SK-N-SH treated with all-trans-retinoic acid at 6 μM for 48 hours (cell line): ENCODE results near the gene MRPL53.

ENCODE experiments used
- ATAC-seq: fragments of 200-7000 bp; cut with Tn5 transposase; 3 replicates; pipeline ENCODE4 v1.9.1; 2020; ENCODE audit warnings: mild to moderate bottlenecking, moderate library complexity
- ARNTL ChIP-seq: fragments of 450-650 bp; formaldehyde crosslinking; IDR thresholded peaks from 2 replicates; pipeline ENCODE4 v1.5.0; 2020; ENCODE audit warnings: low read depth, mild to moderate bottlenecking, moderate library complexity, borderline replicate concordance
- BACH2 ChIP-seq: fragments of 250-450 bp; sonication (Bioruptor Pico); IDR thresholded peaks from 2 replicates; pipeline ENCODE4 v1.9.0; 2021; ENCODE audit warnings: mild to moderate bottlenecking, borderline replicate concordance
- CSDC2 ChIP-seq: fragments of 250-450 bp; sonication (Bioruptor Pico); IDR thresholded peaks from 2 replicates; pipeline ENCODE4 v1.5.0; 2020; ENCODE audit warnings: mild to moderate bottlenecking, moderate library complexity
- ESRRG ChIP-seq: fragments of 250-450 bp; sonication (Bioruptor Pico); IDR thresholded peaks from 2 replicates; pipeline ENCODE4 v1.6.1; 2021; ENCODE audit warnings: mild to moderate bottlenecking
- GLIS3 ChIP-seq: fragments of 250-450 bp; sonication (Bioruptor Pico); IDR thresholded peaks from 2 replicates; pipeline ENCODE4 v1.5.0; 2020; ENCODE audit warnings: mild to moderate bottlenecking, moderate library complexity
- OSR1 ChIP-seq: fragments of 250-450 bp; sonication (Bioruptor Pico); IDR thresholded peaks from 2 replicates; pipeline ENCODE4 v1.8.0; 2022; ENCODE audit warnings: moderate library complexity, mild to moderate bottlenecking, inconsistent platforms
- PATZ1 ChIP-seq: fragments of 250-450 bp; sonication (Bioruptor Pico); IDR thresholded peaks from 2 replicates; pipeline ENCODE4 v1.8.0; 2020; ENCODE audit warnings: mild to moderate bottlenecking, moderate library complexity, borderline replicate concordance
- POU6F1 ChIP-seq: fragments of 250-450 bp; sonication (Bioruptor Pico); IDR thresholded peaks from 2 replicates; pipeline ENCODE4 v1.8.0; 2021; ENCODE audit warnings: low read depth, mild to moderate bottlenecking, moderate library complexity, borderline replicate concordance
- TCF4 ChIP-seq: fragments of 250-450 bp; sonication (Bioruptor Pico); IDR thresholded peaks from 2 replicates; pipeline ENCODE4 v1.8.0; 2021; ENCODE audit warnings: mild to moderate bottlenecking, moderate library complexity, borderline replicate concordance
- ZC3H10 ChIP-seq: fragments of 250-450 bp; sonication (Bioruptor Pico); IDR thresholded peaks from 2 replicates; pipeline ENCODE4 v1.5.1; 2021; ENCODE audit warnings: mild to moderate bottlenecking, moderate library complexity
- ZFP3 ChIP-seq: fragments of 250-450 bp; sonication (Bioruptor Pico); IDR thresholded peaks from 2 replicates; pipeline ENCODE4 v1.5.0; 2020; ENCODE audit warnings: mild to moderate bottlenecking, moderate library complexity
- ZFP30 ChIP-seq: fragments of 450-650 bp; formaldehyde crosslinking; IDR thresholded peaks from 2 replicates; pipeline ENCODE4 v1.5.0; 2022; ENCODE audit warnings: mild to moderate bottlenecking, moderate library complexity
- ZNF565 ChIP-seq: fragments of 450-650 bp; formaldehyde crosslinking; conservative IDR thresholded peaks from 2 replicates; pipeline ENCODE4 v1.5.0; 2020; ENCODE audit warnings: low read depth, mild to moderate bottlenecking, moderate library complexity
- ZNF70 ChIP-seq: fragments of 450-650 bp; formaldehyde crosslinking; IDR thresholded peaks from 2 replicates; pipeline ENCODE4 v1.5.0; 2020; ENCODE audit warnings: mild to moderate bottlenecking, moderate library complexity
- ZNF8 ChIP-seq: fragments of 450-650 bp; formaldehyde crosslinking; IDR thresholded peaks from 2 replicates; pipeline ENCODE4 v1.5.0; 2020; ENCODE audit warnings: mild to moderate bottlenecking, moderate library complexity
- TF ChIP-seq, protein P1 (sequence below): fragments of 250-450 bp; sonication (Bioruptor Pico); IDR thresholded peaks from 2 replicates; pipeline ENCODE4 v1.5.0; 2020; ENCODE audit warnings: mild to moderate bottlenecking, moderate library complexity
- TF ChIP-seq, protein P2 (sequence below): fragments of 250-450 bp; sonication (Bioruptor Pico); IDR thresholded peaks from 2 replicates; pipeline ENCODE4 v1.5.1; 2021; ENCODE audit warnings: mild to moderate bottlenecking, moderate library complexity
- TF ChIP-seq, protein P3 (sequence below): fragments of 250-450 bp; sonication (Bioruptor Pico); IDR thresholded peaks from 2 replicates; pipeline ENCODE4 v1.5.1; 2020; ENCODE audit warnings: low read depth, mild to moderate bottlenecking, moderate library complexity

The MRPL53 gene

GRCh38 chr2:74454654-74455511 lies 17.6 kb downstream of the MRPL53 start, which contains the start of gene INO80B:
TSS of gene INO80B (plus strand) at chr2:74455087. CDS start at chr2:74455117, 30 bp downstream.
- ATAC-seq: peak; percentile 53
- TF ChIP-seq ZFP3 (CRISPR knock-in tag): no peak
- TF ChIP-seq PATZ1 (CRISPR knock-in tag): no peak
- no peak for TF ChIP-seq POU6F1 (CRISPR knock-in tag)
- TF ChIP-seq, protein P1, sequence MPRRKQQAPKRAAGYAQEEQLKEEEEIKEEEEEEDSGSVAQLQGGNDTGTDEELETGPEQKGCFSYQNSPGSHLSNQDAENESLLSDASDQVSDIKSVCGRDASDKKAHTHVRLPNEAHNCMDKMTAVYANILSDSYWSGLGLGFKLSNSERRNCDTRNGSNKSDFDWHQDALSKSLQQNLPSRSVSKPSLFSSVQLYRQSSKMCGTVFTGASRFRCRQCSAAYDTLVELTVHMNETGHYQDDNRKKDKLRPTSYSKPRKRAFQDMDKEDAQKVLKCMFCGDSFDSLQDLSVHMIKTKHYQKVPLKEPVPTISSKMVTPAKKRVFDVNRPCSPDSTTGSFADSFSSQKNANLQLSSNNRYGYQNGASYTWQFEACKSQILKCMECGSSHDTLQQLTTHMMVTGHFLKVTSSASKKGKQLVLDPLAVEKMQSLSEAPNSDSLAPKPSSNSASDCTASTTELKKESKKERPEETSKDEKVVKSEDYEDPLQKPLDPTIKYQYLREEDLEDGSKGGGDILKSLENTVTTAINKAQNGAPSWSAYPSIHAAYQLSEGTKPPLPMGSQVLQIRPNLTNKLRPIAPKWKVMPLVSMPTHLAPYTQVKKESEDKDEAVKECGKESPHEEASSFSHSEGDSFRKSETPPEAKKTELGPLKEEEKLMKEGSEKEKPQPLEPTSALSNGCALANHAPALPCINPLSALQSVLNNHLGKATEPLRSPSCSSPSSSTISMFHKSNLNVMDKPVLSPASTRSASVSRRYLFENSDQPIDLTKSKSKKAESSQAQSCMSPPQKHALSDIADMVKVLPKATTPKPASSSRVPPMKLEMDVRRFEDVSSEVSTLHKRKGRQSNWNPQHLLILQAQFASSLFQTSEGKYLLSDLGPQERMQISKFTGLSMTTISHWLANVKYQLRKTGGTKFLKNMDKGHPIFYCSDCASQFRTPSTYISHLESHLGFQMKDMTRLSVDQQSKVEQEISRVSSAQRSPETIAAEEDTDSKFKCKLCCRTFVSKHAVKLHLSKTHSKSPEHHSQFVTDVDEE (CRISPR knock-in tag): no peak
- no peak for TF ChIP-seq ARNTL (CRISPR knock-in tag)
- TF ChIP-seq TCF4: no peak
- TF ChIP-seq, protein P2, sequence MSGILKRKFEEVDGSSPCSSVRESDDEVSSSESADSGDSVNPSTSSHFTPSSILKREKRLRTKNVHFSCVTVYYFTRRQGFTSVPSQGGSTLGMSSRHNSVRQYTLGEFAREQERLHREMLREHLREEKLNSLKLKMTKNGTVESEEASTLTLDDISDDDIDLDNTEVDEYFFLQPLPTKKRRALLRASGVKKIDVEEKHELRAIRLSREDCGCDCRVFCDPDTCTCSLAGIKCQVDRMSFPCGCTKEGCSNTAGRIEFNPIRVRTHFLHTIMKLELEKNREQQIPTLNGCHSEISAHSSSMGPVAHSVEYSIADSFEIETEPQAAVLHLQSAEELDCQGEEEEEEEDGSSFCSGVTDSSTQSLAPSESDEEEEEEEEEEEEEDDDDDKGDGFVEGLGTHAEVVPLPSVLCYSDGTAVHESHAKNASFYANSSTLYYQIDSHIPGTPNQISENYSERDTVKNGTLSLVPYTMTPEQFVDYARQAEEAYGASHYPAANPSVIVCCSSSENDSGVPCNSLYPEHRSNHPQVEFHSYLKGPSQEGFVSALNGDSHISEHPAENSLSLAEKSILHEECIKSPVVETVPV (CRISPR knock-in tag): no peak
- no peak for TF ChIP-seq ZNF8 (CRISPR knock-in tag)
- no peak for TF ChIP-seq ZC3H10 (CRISPR knock-in tag)
- no peak for TF ChIP-seq GLIS3 (CRISPR knock-in tag)
- no peak for TF ChIP-seq ZFP30
- TF ChIP-seq OSR1 (CRISPR knock-in tag): no peak
- TF ChIP-seq, protein P3, sequence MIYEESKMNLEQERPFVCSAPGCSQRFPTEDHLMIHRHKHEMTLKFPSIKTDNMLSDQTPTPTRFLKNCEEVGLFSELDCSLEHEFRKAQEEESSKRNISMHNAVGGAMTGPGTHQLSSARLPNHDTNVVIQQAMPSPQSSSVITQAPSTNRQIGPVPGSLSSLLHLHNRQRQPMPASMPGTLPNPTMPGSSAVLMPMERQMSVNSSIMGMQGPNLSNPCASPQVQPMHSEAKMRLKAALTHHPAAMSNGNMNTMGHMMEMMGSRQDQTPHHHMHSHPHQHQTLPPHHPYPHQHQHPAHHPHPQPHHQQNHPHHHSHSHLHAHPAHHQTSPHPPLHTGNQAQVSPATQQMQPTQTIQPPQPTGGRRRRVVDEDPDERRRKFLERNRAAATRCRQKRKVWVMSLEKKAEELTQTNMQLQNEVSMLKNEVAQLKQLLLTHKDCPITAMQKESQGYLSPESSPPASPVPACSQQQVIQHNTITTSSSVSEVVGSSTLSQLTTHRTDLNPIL (CRISPR knock-in tag): no peak
- TF ChIP-seq ZNF565 (CRISPR knock-in tag): no peak
- no peak for TF ChIP-seq ZNF70 (CRISPR knock-in tag)

DNA sequence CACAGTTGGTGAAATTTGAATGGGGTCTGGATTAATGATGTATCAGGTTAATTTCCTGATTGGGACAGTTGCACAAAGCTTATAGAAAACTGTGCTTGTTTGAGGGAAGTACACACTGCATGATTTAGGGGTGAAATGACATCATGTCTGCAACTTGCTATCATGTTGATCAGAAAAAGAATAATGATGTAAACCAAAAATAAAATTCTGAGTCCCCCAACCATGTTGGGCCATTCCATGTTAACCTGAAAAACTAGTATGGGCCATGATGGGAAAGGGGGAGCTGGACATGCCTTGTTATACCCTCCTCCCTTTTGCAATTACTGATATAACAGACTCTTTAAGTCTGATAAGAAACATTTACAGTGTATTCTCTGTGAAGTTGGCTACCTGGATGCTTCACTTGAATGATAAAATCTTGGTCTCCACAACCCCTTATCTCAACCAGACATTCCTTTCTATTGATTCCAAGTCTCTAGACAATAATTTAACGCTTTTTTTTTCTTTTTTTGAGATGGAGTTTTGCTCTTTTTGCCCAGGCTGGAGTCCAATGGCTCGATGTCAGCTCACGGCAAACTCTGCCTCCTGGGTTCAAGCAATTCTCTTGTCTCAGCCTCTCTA lies 21.8 kb downstream of the MRPL53 start:
- no peak for ATAC-seq
- no peak for TF ChIP-seq ZNF70 (CRISPR knock-in tag)
- TF ChIP-seq ZNF565 (CRISPR knock-in tag): no peak
- no peak for TF ChIP-seq BACH2
- no peak for TF ChIP-seq ZFP30
- TF ChIP-seq, protein P3 (CRISPR knock-in tag): no peak
- no peak for TF ChIP-seq CSDC2 (CRISPR knock-in tag)
- TF ChIP-seq, protein P1 (CRISPR knock-in tag): no peak
- TF ChIP-seq OSR1 (CRISPR knock-in tag): no peak
- TF ChIP-seq ZC3H10 (CRISPR knock-in tag): no peak
- no peak for TF ChIP-seq TCF4
- no peak for TF ChIP-seq ESRRG (CRISPR knock-in tag)
- no peak for TF ChIP-seq ARNTL (CRISPR knock-in tag)
- no peak for TF ChIP-seq ZFP3 (CRISPR knock-in tag)
- TF ChIP-seq PATZ1 (CRISPR knock-in tag): no peak
- no peak for TF ChIP-seq GLIS3 (CRISPR knock-in tag)
